ENCODE data around the gene DPP10. TPM values are rescaled to one million over a fixed set of nuclear protein-coding genes. Genes with fewer than 3 reads are reported as not detected.

The DPP10 gene
- total and polyA plus RNA-seq, 8 donors, result 1.1 to 8.2 (median 5.8) TPM

DNA sequence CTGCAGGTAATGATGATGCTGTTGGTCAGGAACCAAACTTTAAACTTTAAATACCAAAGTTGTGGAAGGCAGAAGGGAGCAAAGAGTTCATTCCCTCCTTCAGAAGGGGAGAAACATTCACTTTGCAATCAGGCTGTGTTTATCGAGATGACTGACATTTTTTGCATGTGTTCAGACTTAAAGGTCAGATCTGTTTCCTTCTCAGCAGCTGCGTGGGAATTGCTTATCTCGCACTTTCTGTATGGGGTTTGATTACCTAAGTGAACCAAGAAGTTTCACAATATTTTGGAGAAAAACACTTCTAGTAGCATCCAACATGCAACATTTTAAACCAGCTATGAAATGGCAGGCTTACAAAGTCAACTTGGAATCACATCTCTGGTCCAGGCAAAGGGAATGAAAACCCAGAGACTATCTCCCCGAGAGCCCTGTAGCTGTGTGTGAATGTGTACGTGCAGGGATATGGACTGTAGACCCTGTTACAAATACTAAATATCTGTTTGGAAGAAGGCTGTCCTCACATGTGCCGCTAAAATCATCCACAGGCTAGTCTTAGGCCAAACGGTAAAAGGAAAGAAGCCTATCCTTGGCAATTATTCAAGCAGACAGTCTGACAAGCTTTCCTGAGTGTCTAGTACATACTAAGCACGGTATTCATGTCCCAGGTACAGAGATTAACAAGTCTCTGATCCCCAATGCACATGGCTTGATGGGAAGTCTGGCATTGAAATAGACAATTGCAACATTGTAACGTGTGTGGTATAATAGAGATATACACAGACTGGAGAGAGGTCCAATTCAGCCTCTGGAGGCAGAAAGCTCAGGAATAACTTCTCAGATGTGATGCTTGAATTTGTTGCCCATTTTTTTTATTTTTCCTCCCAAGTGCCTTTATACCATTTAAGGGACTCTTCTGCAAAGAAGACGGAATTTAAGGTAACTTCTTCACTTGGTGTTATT is 483.1 kb downstream of the DPP10 start:
- no peaks in the 10 kb centered on the region for H3K4me1 ChIP-seq
- no peak overlapping the region for H3K4me3 ChIP-seq
- FAIRE-seq (no peak), DNase-seq (no peak), ATAC-seq (no peak)
- H3K27ac ChIP-seq, result no peak overlapping the region
- intact Hi-C loops (cut with DNase I), result no loop called here
- TF ChIP-seq, protein P1, sequence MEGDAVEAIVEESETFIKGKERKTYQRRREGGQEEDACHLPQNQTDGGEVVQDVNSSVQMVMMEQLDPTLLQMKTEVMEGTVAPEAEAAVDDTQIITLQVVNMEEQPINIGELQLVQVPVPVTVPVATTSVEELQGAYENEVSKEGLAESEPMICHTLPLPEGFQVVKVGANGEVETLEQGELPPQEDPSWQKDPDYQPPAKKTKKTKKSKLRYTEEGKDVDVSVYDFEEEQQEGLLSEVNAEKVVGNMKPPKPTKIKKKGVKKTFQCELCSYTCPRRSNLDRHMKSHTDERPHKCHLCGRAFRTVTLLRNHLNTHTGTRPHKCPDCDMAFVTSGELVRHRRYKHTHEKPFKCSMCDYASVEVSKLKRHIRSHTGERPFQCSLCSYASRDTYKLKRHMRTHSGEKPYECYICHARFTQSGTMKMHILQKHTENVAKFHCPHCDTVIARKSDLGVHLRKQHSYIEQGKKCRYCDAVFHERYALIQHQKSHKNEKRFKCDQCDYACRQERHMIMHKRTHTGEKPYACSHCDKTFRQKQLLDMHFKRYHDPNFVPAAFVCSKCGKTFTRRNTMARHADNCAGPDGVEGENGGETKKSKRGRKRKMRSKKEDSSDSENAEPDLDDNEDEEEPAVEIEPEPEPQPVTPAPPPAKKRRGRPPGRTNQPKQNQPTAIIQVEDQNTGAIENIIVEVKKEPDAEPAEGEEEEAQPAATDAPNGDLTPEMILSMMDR (IDR thresholded peaks at IDR 0.05), result no peak
- 59 to 62% methylated on average over 10 of the region's 10 CpGs for WGBS, 2 donors
- no peaks in the 10 kb centered on the region for H3K9me3 ChIP-seq
- no peaks in the 10 kb centered on the region for H3K36me3 ChIP-seq
- no peaks in the 10 kb centered on the region for H3K27me3 ChIP-seq

DNA sequence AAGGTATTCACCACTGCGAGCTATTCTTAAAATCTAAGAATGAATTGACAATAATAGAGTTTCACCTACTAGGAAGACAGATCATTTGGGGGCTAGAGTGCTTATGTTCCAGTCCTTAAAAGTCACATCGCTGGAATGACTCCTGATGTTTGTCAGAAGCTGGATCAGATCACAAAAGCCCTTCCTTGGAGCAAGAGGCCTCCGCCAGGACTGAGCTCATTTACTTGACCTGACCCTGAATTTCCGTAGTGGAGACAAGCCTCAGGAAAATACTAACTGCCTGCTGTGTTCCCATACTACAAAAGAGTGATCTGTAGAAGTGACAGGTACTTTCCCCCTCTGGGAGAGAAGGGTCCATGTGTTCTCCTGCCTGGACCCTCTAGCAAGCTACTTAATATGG is 483.9 kb downstream of the DPP10 start:
- Histone ChIP-seq H3K4me3 (no peak overlapping the region), H3K27ac (no peak overlapping the region), H3K9me3 (no peaks in the 10 kb centered on the region), H3K36me3 (no peaks in the 10 kb centered on the region), H3K4me1 (no peaks in the 10 kb centered on the region), H3K27me3 (no peaks in the 10 kb centered on the region)
- WGBS, 2 donors, result 79 to 82% methylated on average over 4 of the region's 4 CpGs
- DNase-seq, result no peak
- TF ChIP-seq, protein P1 (IDR thresholded peaks at IDR 0.05), result no peak
- FAIRE-seq, result no peak
- intact Hi-C loops (cut with DNase I), result no loop called here
- ATAC-seq, result no peak

DNA sequence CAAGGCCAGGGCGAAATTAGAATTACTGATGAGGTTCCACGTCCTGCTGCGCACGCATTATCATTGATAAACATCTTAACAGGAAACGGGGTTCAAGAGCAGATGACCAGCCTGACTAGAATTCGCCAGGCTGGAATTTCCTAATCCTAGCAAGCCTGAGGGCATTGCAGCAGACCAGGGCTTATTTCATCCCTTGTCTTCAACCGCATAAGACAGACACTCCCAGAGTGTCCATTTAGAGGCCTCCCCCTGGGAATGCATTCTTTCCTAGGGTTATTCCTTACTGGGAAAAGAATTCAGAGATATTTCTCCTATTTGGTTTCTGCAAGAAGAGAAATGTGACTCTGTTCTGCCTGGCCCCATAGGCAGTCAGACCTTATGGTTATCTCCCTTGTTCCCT is 486.8 kb downstream of the DPP10 start:
- DNase-seq (no peak), FAIRE-seq (no peak), ATAC-seq (no peak)
- TF ChIP-seq, protein P1 (IDR thresholded peaks at IDR 0.05), result no peak
- no peak overlapping the region for H3K27ac ChIP-seq
- H3K4me3 ChIP-seq, result no peak overlapping the region
- 79 to 86% methylated on average over 7 of the region's 7 CpGs for WGBS, 2 donors
- no peaks in the 10 kb centered on the region for H3K27me3 ChIP-seq
- H3K4me1 ChIP-seq, result no peaks in the 10 kb centered on the region
- intact Hi-C loops (cut with DNase I), result no loop called here
- H3K9me3 ChIP-seq, result no peaks in the 10 kb centered on the region
- H3K36me3 ChIP-seq, result no peaks in the 10 kb centered on the region

DNA sequence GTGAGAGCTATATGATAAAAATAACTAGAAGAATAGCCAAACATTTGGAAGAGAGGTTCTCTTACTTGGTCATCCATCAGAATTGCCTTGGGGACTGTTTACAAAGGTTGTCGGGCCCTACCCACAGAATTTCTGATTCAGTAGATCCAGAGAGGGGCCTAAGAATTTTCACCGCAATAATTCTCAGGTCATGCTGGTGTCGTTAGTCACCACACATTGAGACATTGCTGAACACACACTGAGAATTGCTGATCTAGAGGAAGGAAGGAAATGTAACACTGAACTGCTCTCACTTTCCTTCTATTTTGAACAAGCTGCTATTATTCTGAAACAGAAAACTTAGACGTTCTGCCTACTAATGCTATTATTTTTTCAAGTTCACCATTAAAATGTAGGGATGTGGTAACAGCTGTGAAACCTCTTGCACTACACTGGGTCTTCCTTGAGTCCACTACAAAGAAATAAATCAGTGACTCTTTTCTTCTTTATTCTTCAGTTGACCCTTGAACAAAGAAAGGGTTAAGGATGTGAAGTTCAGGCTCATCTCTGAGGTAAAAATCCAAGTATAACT is 491.3 kb downstream of the DPP10 start:
- ATAC-seq (no peak), DNase-seq (no peak), FAIRE-seq (no peak)
- H3K36me3 ChIP-seq, result no peaks in the 10 kb centered on the region
- no peaks in the 10 kb centered on the region for H3K9me3 ChIP-seq
- no peak overlapping the region for H3K4me3 ChIP-seq
- no peaks in the 10 kb centered on the region for H3K27me3 ChIP-seq
- 69 to 71% methylated on average over 4 of the region's 4 CpGs for WGBS, 2 donors
- H3K4me1 ChIP-seq, result no peaks in the 10 kb centered on the region
- H3K27ac ChIP-seq, result no peak overlapping the region
- TF ChIP-seq, protein P1 (IDR thresholded peaks at IDR 0.05), result no peak
- intact Hi-C loops (cut with DNase I), result no loop called here

DNA sequence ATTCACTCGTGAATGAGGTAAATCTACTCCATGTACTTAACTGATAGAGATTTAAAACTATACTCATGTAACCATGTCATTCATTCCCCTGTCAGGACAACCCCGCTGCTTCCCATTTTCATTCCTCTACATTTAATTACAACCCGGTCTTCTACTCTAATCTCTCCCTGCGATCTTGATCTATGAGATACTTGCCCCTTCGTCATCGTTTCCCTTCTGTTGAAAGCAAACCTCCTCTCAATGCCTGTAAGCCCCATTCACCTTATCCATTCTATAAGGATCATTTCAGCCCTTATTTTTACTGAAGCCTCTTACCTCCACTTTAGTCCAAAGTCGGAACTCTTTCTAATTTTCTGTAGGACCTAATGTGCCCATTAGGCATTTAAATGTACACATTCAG is 492.6 kb downstream of the DPP10 start:
- FAIRE-seq, result no peak

More for the DNA sequence above, 492.6 kb downstream of the DPP10 start:
- Histone ChIP-seq H3K4me1 (no peaks in the 10 kb centered on the region), H3K4me3 (no peak overlapping the region), H3K27me3 (no peaks in the 10 kb centered on the region), H3K27ac (no peak overlapping the region), H3K36me3 (no peaks in the 10 kb centered on the region), H3K9me3 (no peaks in the 10 kb centered on the region)
- DNase-seq (no peak), ATAC-seq (no peak)
- intact Hi-C loops (cut with DNase I), result no loop called here
- WGBS, 2 donors, result 72 to 84% methylated on average over 7 of the region's 7 CpGs
- TF ChIP-seq, protein P1 (IDR thresholded peaks at IDR 0.05), result no peak
